Embryonic facial prominence (tissue), 1 donor: ENCODE data around the gene MT4.
"Not testable (repeated sequence)": the region's sequence is repeated elsewhere in the genome, so short reads cannot be mapped to it uniquely, and the experiment has no call there.

ENCODE experiments used
- DNase-seq: peaks from one replicate; pipeline ENCODE4 v3.0.0-alpha.2; 2016; ENCODE audit errors: extremely low spot score

MT4 gene

GRCh38 chr16:56558024-56558747 lies 6.7 kb upstream of the MT4 start:
- no peak for DNase-seq

GRCh38 chr16:56559109-56559508 lies 5.8 kb upstream of the MT4 start:
- no peak for DNase-seq

- DNase-seq: no peak
These were observed 4.4 kb upstream of the MT4 start for GRCh38 chr16:56560447-56560846.

GRCh38 chr16:56561126-56561525 lies 3.7 kb upstream of the MT4 start:
- no peak for DNase-seq

GRCh38 chr16:56569971-56570370 lies 5.1 kb downstream of the MT4 start:
- no peak for DNase-seq

GRCh38 chr16:56571525-56571924 lies 6.7 kb downstream of the MT4 start:
- DNase-seq: no peak

- DNase-seq: no peak
These were observed 9.8 kb downstream of the MT4 start for GRCh38 chr16:56574625-56575024.

GRCh38 chr16:56576585-56577299 lies 11.9 kb downstream of the MT4 start:
- no peak for DNase-seq

GRCh38 chr16:56577300-56577625 lies 12.4 kb downstream of the MT4 start:
- no peak for DNase-seq

GRCh38 chr16:56580391-56581048 lies 15.6 kb downstream of the MT4 start:
- no peak for DNase-seq

- not testable (repeated sequence) for DNase-seq
These were observed 18.0 kb downstream of the MT4 start for GRCh38 chr16:56582911-56583310.

- no peak for DNase-seq
These were observed 18.7 kb downstream of the MT4 start for GRCh38 chr16:56583351-56584168.

- no peak for DNase-seq
These were observed 19.4 kb downstream of the MT4 start for GRCh38 chr16:56584276-56584675.

GRCh38 chr16:56588781-56589140 lies 23.9 kb downstream of the MT4 start:
- no peak for DNase-seq

GRCh38 chr16:56589141-56590039 lies 24.5 kb downstream of the MT4 start, which contains the start of gene MT3:
Gene MT3 (plus strand): TSS chr16:56589528. CDS start chr16:56589591, 63 bp downstream.
- no peak for DNase-seq

GRCh38 chr16:56591377-56592060 lies 26.6 kb downstream of the MT4 start:
- DNase-seq: no peak

- no peak for DNase-seq
These were observed 28.9 kb downstream of the MT4 start for GRCh38 chr16:56593573-56594291.

- no peak for DNase-seq
These were observed 29.4 kb downstream of the MT4 start for GRCh38 chr16:56594292-56594619.

GRCh38 chr16:56600398-56600999 lies 35.6 kb downstream of the MT4 start:
- no peak for DNase-seq

- DNase-seq: no peak
These were observed 36.5 kb downstream of the MT4 start for GRCh38 chr16:56601325-56601724.
